HEK293 (cell line): ENCODE data around the gene LYPLAL1.

Experiments
- ZNF248 ChIP-seq: fragments of 450-650 bp; formaldehyde crosslinking; IDR thresholded peaks from 2 replicates; pipeline ENCODE4 v1.5.1; 2017; ENCODE audit warnings: missing biosample characterization, missing genetic modification characterization
- ZNF274 ChIP-seq, 2 experiments: fragments of 200-500 bp in 1 of 2; fragments of 450-650 bp in 1 of 2; sonication (Bioruptor generic) in 1 of 2; formaldehyde crosslinking in 1 of 2; IDR thresholded peaks; 2 replicates each; pipeline versions ENCODE4 v1.5.1 to v1.6.1; 2014 to 2016; ENCODE audit warnings: borderline replicate concordance in 1 of 2, inconsistent platforms in 1 of 2, low read length in 1 of 2, missing biosample characterization in 1 of 2, missing genetic modification characterization in 1 of 2
- ZNF623 ChIP-seq: fragments of 450-650 bp; formaldehyde crosslinking; IDR thresholded peaks from 2 replicates; pipeline ENCODE4 v1.5.1; 2016; ENCODE audit warnings: missing biosample characterization, missing genetic modification characterization
- TF ChIP-seq, protein P1 (sequence below): fragments of 450-650 bp; formaldehyde crosslinking; IDR thresholded peaks from 2 replicates; pipeline ENCODE4 v1.5.1; 2016; ENCODE audit warnings: missing biosample characterization, missing genetic modification characterization
- TF ChIP-seq, protein P2 (sequence below): fragments of 450-650 bp; formaldehyde crosslinking; IDR thresholded peaks from 2 replicates; pipeline ENCODE4 v1.5.1; 2016; ENCODE audit warnings: missing biosample characterization, missing genetic modification characterization
- TF ChIP-seq, protein P3 (sequence below): fragments of 450-650 bp; formaldehyde crosslinking; IDR thresholded peaks from 2 replicates; pipeline ENCODE4 v1.5.1; 2016; ENCODE audit warnings: missing biosample characterization, missing genetic modification characterization, low read depth
- TF ChIP-seq, protein P4 (sequence below): fragments of 450-650 bp; IDR thresholded peaks from 2 replicates; pipeline ENCODE4 v1.5.1; 2018; ENCODE audit warnings: missing biosample characterization, mild to moderate bottlenecking, missing genetic modification characterization
- TF ChIP-seq, protein P5 (sequence below): IDR thresholded peaks from 2 replicates; pipeline ENCODE4 v1.6.1; 2011; ENCODE audit warnings: mild to moderate bottlenecking, low read depth, low read length, borderline replicate concordance
- TF ChIP-seq, protein P6 (sequence below): fragments of 450-650 bp; formaldehyde crosslinking; IDR thresholded peaks from 2 replicates; pipeline ENCODE4 v1.5.1; 2017; ENCODE audit warnings: missing biosample characterization, missing genetic modification characterization
- TF ChIP-seq, protein P7 (sequence below): fragments of 450-650 bp; formaldehyde crosslinking; IDR thresholded peaks from 2 replicates; pipeline ENCODE4 v1.5.1; 2016; ENCODE audit warnings: missing biosample characterization, missing genetic modification characterization

DNA sequence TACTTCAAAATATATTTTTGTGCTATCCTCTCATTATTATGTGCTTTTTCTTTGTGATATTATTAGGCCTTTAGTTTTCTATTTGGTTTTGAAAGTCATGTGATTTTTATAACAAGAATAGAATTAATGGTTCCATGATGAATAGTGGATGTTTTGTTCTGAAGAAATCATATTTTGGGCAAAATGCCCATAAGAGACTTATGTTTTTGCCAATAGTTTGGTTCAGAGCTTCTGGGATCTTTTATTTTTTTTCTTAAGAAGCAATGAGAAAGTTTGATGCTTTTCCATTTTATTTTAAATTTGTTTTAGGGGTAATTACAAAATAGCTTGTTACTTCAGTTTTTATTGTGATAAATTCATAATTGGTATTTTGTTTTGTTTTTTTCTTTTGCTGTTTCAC lies 49.8 kb downstream of the LYPLAL1 start:
- TF ChIP-seq, protein P1, sequence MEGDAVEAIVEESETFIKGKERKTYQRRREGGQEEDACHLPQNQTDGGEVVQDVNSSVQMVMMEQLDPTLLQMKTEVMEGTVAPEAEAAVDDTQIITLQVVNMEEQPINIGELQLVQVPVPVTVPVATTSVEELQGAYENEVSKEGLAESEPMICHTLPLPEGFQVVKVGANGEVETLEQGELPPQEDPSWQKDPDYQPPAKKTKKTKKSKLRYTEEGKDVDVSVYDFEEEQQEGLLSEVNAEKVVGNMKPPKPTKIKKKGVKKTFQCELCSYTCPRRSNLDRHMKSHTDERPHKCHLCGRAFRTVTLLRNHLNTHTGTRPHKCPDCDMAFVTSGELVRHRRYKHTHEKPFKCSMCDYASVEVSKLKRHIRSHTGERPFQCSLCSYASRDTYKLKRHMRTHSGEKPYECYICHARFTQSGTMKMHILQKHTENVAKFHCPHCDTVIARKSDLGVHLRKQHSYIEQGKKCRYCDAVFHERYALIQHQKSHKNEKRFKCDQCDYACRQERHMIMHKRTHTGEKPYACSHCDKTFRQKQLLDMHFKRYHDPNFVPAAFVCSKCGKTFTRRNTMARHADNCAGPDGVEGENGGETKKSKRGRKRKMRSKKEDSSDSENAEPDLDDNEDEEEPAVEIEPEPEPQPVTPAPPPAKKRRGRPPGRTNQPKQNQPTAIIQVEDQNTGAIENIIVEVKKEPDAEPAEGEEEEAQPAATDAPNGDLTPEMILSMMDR = no peak
- TF ChIP-seq ZNF274 (IDR thresholded peaks at IDR 0.05; ENCODE audit: low read length) (no peak), ZNF274 (tag by site-specific recombination; IDR thresholded peaks at IDR 0.05; ENCODE audit: borderline replicate concordance) (no peak), ZNF623 (tag by site-specific recombination) (no peak), ZNF248 (no peak)
- TF ChIP-seq, protein P2, sequence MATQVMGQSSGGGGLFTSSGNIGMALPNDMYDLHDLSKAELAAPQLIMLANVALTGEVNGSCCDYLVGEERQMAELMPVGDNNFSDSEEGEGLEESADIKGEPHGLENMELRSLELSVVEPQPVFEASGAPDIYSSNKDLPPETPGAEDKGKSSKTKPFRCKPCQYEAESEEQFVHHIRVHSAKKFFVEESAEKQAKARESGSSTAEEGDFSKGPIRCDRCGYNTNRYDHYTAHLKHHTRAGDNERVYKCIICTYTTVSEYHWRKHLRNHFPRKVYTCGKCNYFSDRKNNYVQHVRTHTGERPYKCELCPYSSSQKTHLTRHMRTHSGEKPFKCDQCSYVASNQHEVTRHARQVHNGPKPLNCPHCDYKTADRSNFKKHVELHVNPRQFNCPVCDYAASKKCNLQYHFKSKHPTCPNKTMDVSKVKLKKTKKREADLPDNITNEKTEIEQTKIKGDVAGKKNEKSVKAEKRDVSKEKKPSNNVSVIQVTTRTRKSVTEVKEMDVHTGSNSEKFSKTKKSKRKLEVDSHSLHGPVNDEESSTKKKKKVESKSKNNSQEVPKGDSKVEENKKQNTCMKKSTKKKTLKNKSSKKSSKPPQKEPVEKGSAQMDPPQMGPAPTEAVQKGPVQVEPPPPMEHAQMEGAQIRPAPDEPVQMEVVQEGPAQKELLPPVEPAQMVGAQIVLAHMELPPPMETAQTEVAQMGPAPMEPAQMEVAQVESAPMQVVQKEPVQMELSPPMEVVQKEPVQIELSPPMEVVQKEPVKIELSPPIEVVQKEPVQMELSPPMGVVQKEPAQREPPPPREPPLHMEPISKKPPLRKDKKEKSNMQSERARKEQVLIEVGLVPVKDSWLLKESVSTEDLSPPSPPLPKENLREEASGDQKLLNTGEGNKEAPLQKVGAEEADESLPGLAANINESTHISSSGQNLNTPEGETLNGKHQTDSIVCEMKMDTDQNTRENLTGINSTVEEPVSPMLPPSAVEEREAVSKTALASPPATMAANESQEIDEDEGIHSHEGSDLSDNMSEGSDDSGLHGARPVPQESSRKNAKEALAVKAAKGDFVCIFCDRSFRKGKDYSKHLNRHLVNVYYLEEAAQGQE = no peak
- TF ChIP-seq, protein P3, sequence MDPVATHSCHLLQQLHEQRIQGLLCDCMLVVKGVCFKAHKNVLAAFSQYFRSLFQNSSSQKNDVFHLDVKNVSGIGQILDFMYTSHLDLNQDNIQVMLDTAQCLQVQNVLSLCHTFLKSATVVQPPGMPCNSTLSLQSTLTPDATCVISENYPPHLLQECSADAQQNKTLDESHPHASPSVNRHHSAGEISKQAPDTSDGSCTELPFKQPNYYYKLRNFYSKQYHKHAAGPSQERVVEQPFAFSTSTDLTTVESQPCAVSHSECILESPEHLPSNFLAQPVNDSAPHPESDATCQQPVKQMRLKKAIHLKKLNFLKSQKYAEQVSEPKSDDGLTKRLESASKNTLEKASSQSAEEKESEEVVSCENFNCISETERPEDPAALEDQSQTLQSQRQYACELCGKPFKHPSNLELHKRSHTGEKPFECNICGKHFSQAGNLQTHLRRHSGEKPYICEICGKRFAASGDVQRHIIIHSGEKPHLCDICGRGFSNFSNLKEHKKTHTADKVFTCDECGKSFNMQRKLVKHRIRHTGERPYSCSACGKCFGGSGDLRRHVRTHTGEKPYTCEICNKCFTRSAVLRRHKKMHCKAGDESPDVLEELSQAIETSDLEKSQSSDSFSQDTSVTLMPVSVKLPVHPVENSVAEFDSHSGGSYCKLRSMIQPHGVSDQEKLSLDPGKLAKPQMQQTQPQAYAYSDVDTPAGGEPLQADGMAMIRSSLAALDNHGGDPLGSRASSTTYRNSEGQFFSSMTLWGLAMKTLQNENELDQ = no peak
- TF ChIP-seq, protein P4, sequence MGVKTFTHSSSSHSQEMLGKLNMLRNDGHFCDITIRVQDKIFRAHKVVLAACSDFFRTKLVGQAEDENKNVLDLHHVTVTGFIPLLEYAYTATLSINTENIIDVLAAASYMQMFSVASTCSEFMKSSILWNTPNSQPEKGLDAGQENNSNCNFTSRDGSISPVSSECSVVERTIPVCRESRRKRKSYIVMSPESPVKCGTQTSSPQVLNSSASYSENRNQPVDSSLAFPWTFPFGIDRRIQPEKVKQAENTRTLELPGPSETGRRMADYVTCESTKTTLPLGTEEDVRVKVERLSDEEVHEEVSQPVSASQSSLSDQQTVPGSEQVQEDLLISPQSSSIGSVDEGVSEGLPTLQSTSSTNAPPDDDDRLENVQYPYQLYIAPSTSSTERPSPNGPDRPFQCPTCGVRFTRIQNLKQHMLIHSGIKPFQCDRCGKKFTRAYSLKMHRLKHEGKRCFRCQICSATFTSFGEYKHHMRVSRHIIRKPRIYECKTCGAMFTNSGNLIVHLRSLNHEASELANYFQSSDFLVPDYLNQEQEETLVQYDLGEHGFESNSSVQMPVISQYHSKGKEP (tag by site-specific recombination) = no peak
- TF ChIP-seq, protein P5, sequence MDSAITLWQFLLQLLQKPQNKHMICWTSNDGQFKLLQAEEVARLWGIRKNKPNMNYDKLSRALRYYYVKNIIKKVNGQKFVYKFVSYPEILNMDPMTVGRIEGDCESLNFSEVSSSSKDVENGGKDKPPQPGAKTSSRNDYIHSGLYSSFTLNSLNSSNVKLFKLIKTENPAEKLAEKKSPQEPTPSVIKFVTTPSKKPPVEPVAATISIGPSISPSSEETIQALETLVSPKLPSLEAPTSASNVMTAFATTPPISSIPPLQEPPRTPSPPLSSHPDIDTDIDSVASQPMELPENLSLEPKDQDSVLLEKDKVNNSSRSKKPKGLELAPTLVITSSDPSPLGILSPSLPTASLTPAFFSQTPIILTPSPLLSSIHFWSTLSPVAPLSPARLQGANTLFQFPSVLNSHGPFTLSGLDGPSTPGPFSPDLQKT = no peak
- TF ChIP-seq, protein P6, sequence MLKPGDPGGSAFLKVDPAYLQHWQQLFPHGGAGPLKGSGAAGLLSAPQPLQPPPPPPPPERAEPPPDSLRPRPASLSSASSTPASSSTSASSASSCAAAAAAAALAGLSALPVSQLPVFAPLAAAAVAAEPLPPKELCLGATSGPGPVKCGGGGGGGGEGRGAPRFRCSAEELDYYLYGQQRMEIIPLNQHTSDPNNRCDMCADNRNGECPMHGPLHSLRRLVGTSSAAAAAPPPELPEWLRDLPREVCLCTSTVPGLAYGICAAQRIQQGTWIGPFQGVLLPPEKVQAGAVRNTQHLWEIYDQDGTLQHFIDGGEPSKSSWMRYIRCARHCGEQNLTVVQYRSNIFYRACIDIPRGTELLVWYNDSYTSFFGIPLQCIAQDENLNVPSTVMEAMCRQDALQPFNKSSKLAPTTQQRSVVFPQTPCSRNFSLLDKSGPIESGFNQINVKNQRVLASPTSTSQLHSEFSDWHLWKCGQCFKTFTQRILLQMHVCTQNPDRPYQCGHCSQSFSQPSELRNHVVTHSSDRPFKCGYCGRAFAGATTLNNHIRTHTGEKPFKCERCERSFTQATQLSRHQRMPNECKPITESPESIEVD (tag by site-specific recombination) = no peak
- TF ChIP-seq, protein P7, sequence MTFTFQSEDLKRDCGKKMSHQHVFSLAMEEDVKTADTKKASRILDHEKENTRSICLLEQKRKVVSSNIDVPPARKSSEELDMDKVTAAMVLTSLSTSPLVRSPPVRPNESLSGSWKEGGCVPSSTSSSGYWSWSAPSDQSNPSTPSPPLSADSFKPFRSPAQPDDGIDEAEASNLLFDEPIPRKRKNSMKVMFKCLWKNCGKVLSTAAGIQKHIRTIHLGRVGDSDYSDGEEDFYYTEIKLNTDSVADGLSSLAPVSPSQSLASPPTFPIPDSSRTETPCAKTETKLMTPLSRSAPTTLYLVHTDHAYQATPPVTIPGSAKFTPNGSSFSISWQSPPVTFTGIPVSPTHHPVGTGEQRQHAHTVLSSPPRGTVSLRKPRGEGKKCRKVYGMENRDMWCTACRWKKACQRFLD (tag by site-specific recombination) = no peak
